Hepatic stellate cell (primary cell): ENCODE measurements around the gene TRIM2.

Experiments
- DNase-seq: peaks from one replicate; pipeline ENCODE4 v3.0.0; 2011; ENCODE audit warnings: low spot score

Gene TRIM2

DNA sequence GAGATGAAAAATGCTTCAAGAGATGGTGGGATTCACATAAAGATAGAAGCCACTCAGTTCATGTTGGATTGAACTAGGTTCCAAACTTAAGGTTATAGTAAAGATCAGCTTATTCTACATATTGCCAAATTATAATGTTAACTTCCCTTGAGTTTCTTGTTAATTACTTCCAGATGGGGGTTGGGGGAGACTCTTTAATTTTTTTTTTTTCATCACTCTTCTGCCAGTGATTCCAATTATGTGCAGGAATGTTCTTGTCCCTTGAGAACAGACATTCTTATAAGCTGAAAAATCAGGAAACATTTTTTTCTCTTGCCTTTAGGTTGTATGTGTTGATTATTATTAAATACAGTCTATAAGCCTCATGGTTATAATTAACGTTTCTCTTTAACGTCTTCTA lies 170.2 kb downstream of the TRIM2 start:
- DNase-seq, result no peak

DNA sequence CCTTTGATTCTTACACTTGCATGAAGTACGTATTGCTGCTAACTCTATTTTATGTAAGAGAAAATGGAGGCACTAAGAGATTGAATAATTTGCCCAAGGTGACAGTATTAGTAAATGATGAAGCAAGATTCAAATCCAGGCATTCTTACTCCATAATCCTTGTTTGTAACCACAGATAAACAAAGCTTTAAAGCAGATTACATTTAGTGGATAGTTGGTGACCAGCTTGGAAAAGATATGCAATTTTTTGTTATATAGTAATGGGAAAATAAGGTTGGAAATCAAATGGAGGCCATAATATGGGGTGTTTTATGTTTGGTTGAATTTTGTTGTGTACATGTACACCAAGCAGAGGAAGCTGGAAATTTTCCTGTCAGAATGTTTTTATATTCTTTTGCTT lies 171.1 kb downstream of the TRIM2 start:
- no peak for DNase-seq

DNA sequence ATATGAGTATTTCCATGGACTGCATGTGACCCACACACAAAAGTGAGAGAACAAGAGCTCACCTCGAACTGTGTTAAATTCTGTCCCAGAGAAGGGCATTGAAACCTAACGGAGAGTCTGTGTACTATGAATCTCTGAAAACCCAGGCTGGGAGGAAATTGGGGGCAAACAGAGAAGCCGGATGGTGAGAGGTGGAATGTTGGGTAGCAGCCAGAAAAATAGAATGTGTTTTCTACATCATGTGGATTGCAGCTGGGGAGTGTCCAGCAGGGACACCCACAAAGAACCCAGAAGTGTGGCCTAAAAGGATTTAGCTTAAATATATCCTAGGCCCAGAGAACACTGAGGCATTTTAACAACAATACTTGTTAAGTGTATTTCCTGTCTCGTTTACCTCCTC lies 178.9 kb downstream of the TRIM2 start:
- DNase-seq, result no peak

DNA sequence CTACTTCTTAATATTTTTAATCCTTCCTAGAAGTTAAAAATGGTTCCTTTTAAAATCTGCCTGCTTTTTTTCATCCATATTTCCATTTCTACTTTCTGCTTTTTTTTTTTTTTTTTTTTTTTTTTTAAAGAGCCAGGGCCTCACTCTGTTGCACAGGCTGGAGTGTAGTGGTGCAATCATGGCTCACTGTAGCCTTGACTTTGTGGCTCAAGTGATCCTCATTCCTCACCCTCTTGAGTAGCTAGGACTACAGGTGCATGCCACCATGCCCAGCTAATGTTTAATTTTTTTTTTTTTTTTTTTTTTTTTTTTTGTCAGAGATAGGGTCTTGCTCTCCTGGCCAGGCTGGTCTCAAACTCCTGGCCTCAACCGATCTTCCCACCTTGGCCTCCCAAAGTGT lies 179.9 kb downstream of the TRIM2 start:
- no peak for DNase-seq

DNA sequence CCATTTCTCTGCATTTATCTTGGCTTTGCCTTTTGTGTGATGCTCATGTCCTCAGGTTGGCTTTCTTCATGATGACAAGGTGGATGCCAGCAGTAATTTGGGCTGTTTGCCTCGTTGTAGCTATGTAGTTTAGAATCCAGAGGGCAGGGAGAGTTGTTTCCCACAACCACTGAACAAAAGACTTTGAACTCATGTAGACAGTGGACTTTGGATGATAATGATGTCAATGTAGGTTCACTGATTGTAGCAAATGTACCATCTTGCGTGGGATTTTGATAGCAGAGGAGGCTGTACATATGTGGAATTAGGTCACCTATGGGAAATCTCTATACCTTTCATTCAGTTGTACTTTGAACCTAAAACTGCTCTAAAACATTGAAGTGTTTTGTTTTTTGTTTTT lies 181.5 kb downstream of the TRIM2 start:
- no peak for DNase-seq

DNA sequence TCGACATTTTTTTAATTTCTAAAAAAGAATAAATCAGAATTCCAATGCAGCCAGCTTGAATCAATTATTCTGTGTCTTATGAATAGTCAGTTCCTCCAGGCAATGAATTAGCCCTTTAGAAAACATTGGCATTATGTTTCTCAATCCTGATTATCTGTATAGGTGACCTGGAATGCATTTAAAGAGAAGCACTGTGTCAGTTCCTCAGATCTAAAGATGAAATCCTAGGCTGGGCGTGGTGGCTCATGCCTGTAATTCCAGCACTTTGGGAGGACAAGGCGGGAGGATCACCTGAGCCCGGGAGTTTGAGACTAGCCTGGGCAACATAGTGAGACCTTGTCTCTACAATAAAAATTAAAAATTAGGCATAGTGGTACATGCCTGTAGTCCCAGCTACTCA lies 183.7 kb downstream of the TRIM2 start:
- no peak for DNase-seq
